Epithelial cell of esophagus (primary cell): ENCODE data around the gene PCED1B.

Source experiments
- DNase-seq: peaks from one replicate; pipeline ENCODE4 v3.0.0; 2010; ENCODE audit warnings: low read depth
- H3K4me3 ChIP-seq: 2 replicates; pipeline ENCODE4 v1.5.1; 2011; ENCODE audit warnings: mild to moderate bottlenecking, low read length, control low read depth
- CTCF ChIP-seq: IDR thresholded peaks from 2 replicates; pipeline ENCODE4 v1.5.1; 2011; ENCODE audit warnings: low read depth, mild to moderate bottlenecking, low read length, control low read depth, inconsistent platforms; ENCODE audit not compliant: insufficient read depth; ENCODE audit errors: missing control alignments

Gene PCED1B

GRCh38 chr12:47238669-47239114, 159.3 kb downstream of the PCED1B start:
- no peak for TF ChIP-seq CTCF
- no peak overlapping the region for H3K4me3 ChIP-seq
- DNase-seq: no peak

DNA sequence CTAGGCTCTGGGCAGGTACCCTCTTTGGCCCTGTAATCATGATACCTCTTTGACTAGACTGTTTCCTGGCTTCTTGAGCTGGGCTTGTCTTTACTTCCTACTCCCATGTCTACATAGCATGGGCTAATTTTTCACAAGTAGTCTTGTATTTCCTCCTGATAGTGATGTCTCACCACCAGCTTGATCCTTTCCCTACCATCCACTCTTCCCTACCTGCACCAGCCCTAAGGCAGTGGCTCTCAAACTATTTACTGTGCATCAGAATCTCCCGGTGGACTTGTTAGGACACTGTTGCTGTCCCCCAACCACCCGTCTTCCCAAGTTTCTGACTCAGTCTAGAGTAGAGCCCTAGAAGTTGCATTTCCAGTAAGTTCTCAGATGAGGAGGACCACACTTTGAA, 163.0 kb downstream of the PCED1B start:
- no peak overlapping the region for H3K4me3 ChIP-seq
- peak; percentile 55 for DNase-seq
- TF ChIP-seq CTCF: no peak

GRCh38 chr12:47244835-47245234, 165.4 kb downstream of the PCED1B start:
- no peak overlapping the region for H3K4me3 ChIP-seq
- no peak for TF ChIP-seq CTCF
- no peak for DNase-seq

GRCh38 chr12:47245623-47246022, 166.2 kb downstream of the PCED1B start:
- TF ChIP-seq CTCF: no peak
- no peak overlapping the region for H3K4me3 ChIP-seq
- no peak for DNase-seq

DNA sequence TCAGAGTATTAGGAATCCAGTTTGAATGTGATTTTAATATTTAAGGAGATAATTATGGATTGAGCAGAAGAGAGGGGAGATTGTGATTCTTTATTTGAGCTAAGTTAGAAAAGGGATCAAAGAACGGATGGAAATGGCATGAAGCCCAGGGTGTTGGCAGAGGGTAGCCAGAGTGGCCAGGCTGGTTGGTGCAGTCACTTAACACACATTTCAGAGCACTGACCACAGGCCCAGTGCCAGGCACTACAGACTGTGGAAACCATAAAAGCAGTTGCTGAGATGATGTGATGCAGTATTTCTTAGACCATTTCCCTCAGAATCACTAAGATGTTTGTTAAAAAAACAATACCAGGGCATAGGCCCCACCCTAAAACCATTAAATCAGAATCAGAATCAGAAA, 168.0 kb downstream of the PCED1B start:
- peak; percentile 34 for DNase-seq
- no peak overlapping the region for H3K4me3 ChIP-seq
- no peak for TF ChIP-seq CTCF

- no peak overlapping the region for H3K4me3 ChIP-seq
- peak; percentile 80 for DNase-seq
- no peak for TF ChIP-seq CTCF
Observed at GRCh38 chr12:47249082-47249481, 169.7 kb downstream of the PCED1B start.

GRCh38 chr12:47249719-47250357, 170.4 kb downstream of the PCED1B start:
- no peak overlapping the region for H3K4me3 ChIP-seq
- TF ChIP-seq CTCF: no peak
- DNase-seq: peak; percentile 43
